H1 (cell line): ENCODE results near the gene CSH1. TPM values are rescaled to one million over a fixed set of nuclear protein-coding genes. Genes with fewer than 3 reads are reported as not detected.

Experiments used
- CTCF ChIA-PET: fragments of 300-600 bp; sonication (Branson Sonifier 250); formaldehyde crosslinking; loops from one replicate; lab custom pipeline; 2021; ENCODE audit not compliant: partially characterized antibody; lab: Charles Lee
- POLR2A ChIA-PET: fragments of 300-600 bp; sonication (Branson Sonifier 250); formaldehyde crosslinking; loops from one replicate; lab custom pipeline; 2021; ENCODE audit warnings: inconsistent platforms; ENCODE audit not compliant: partially characterized antibody; lab: Charles Lee
- DNase-seq, 2 experiments: peaks; one replicate each; pipeline versions ENCODE4 v3.0.0 to v3.0.0-alpha.2; 2010 to 2022; ENCODE audit warnings: low spot score in 2 of 2, low read depth in 1 of 2, mixed read lengths in 1 of 2
- FAIRE-seq: peaks from 2 replicates; lab custom pipeline; 2011; peaks lifted over from hg19 to GRCh38; lab: Jason Lieb, UNC
- H2AFZ ChIP-seq: 2 replicates; pipeline ENCODE4 v1.8.1; 2012; ENCODE audit warnings: low read length, inconsistent platforms
- H2AK5ac ChIP-seq: 2 replicates; pipeline ENCODE4 v1.6.1; 2013; ENCODE audit warnings: low read depth, low read length
- H2BK120ac ChIP-seq: replicated peaks from 2 replicates; pipeline ENCODE3; 2013; ENCODE audit warnings: low read depth, low read length, inconsistent platforms
- H2BK12ac ChIP-seq: 2 replicates; pipeline ENCODE4 v1.6.1; 2013; ENCODE audit warnings: low read depth, low read length
- H2BK15ac ChIP-seq: 2 replicates; pipeline ENCODE4 v1.6.1; 2013; ENCODE audit warnings: low read length
- H2BK20ac ChIP-seq: 2 replicates; pipeline ENCODE4 v1.6.1; 2013; ENCODE audit warnings: low read length
- H2BK5ac ChIP-seq: 2 replicates; pipeline ENCODE4 v1.6.1; 2013; ENCODE audit warnings: low read depth, low read length
- H3K14ac ChIP-seq: 2 replicates; pipeline ENCODE4 v1.6.1; 2013; ENCODE audit warnings: inconsistent platforms; ENCODE audit not compliant: insufficient read length
- H3K18ac ChIP-seq: 2 replicates; pipeline ENCODE4 v1.6.1; 2013; ENCODE audit warnings: low read length; ENCODE audit errors: extremely low read depth
- H3K23ac ChIP-seq: 2 replicates; pipeline ENCODE4 v1.6.1; 2013; ENCODE audit warnings: inconsistent platforms; ENCODE audit not compliant: insufficient read length
- H3K23me2 ChIP-seq: 2 replicates; pipeline ENCODE4 v1.6.1; 2013; ENCODE audit warnings: low read depth, low read length
- H3K27ac ChIP-seq: 2 replicates; pipeline ENCODE4 v1.6.1; 2011; ENCODE audit warnings: low read depth, low read length, inconsistent platforms
- H3K27me3 ChIP-seq, 4 experiments: replicated peaks in 1 of 4; 1 replicate in 1 of 4; 2 replicates in 3 of 4; pipeline versions ENCODE4 v1.6.1 to v1.8.1; 2011 to 2013; ENCODE audit warnings: low read length in 3 of 4, mild to moderate bottlenecking in 3 of 4, inconsistent platforms in 2 of 4, mixed read lengths in 2 of 4, moderate library complexity in 1 of 4; ENCODE audit not compliant: control insufficient read depth in 3 of 4, insufficient read depth in 3 of 4; ENCODE audit errors: extremely low read depth in 1 of 4
- H3K36me3 ChIP-seq, 4 experiments: 2 replicates each; pipeline versions ENCODE4 v1.6.1 to v1.8.1; 2011 to 2013; ENCODE audit warnings: mild to moderate bottlenecking in 4 of 4, low read length in 3 of 4, moderate library complexity in 2 of 4, control low read depth in 1 of 4, inconsistent platforms in 1 of 4; ENCODE audit not compliant: insufficient read depth in 4 of 4, control insufficient read depth in 2 of 4
- H3K4ac ChIP-seq: replicated peaks from 2 replicates; pipeline ENCODE3; 2013; ENCODE audit warnings: low read length, low read depth, mixed read lengths, inconsistent platforms; ENCODE audit not compliant: insufficient read length
- H3K4me1 ChIP-seq, 4 experiments: replicated peaks in 1 of 4; 1 replicate in 1 of 4; 2 replicates in 3 of 4; pipeline versions ENCODE4 v1.6.1 to v1.8.1; 2011 to 2013; ENCODE audit warnings: low read length in 3 of 4, inconsistent platforms in 2 of 4, mixed read lengths in 1 of 4; ENCODE audit not compliant: insufficient read depth in 4 of 4, control insufficient read depth in 3 of 4
- H3K4me2 ChIP-seq, 2 experiments: 2 replicates each; pipeline versions ENCODE4 v1.6.1 to v1.8.1; 2011 to 2013; ENCODE audit warnings: low read depth in 2 of 2, low read length in 2 of 2, control low read depth in 1 of 2, inconsistent platforms in 1 of 2, mild to moderate bottlenecking in 1 of 2; ENCODE audit not compliant: insufficient read depth in 1 of 2
- H3K4me3 ChIP-seq, 4 experiments: fragments of 200-600, 300-600 bp in 1 of 4; sonication (generic), shearing (Covaris generic), sonication (Bioruptor Twin) in 1 of 4; 2 replicates each; pipeline versions ENCODE4 v1.5.1 to v1.8.1; 2011 to 2016; ENCODE audit warnings: low read length in 4 of 4, low read depth in 3 of 4, control low read depth in 2 of 4, inconsistent platforms in 2 of 4, mild to moderate bottlenecking in 2 of 4, mixed read lengths in 1 of 4, moderate library complexity in 1 of 4; ENCODE audit not compliant: insufficient read depth in 2 of 4; ENCODE audit errors: extremely low read depth in 1 of 4
- H3K56ac ChIP-seq: replicated peaks from 2 replicates; pipeline ENCODE3; 2013; ENCODE audit warnings: low read depth, mild to moderate bottlenecking, mixed read lengths, low read length, inconsistent platforms; ENCODE audit not compliant: insufficient read length
- H3K79me1 ChIP-seq: 2 replicates; pipeline ENCODE4 v1.6.1; 2013; ENCODE audit warnings: low read depth, low read length, control low read depth
- H3K79me2 ChIP-seq, 2 experiments: 2 replicates each; pipeline versions ENCODE4 v1.6.1 to v1.8.1; 2012 to 2013; ENCODE audit warnings: low read length in 2 of 2, mild to moderate bottlenecking in 2 of 2, inconsistent platforms in 1 of 2; ENCODE audit not compliant: insufficient read depth in 2 of 2, control insufficient read depth in 1 of 2
- H3K9ac ChIP-seq, 4 experiments: replicated peaks in 1 of 4; 1 replicate in 1 of 4; 2 replicates in 3 of 4; pipeline versions ENCODE4 v1.6.1 to v1.8.1; 2011 to 2013; ENCODE audit warnings: low read depth in 3 of 4, low read length in 3 of 4, control low read depth in 2 of 4, mild to moderate bottlenecking in 2 of 4, moderate library complexity in 2 of 4, inconsistent platforms in 1 of 4; ENCODE audit errors: extremely low read depth in 1 of 4
- H3K9me3 ChIP-seq, 2 experiments: 2 replicates each; pipeline versions ENCODE4 v1.6.1 to v1.8.1; 2012 to 2013; ENCODE audit warnings: mild to moderate bottlenecking in 2 of 2, moderate library complexity in 2 of 2, control low read depth in 1 of 2, inconsistent platforms in 1 of 2, low read depth in 1 of 2, low read length in 1 of 2, mixed read lengths in 1 of 2; ENCODE audit not compliant: insufficient read depth in 2 of 2
- H4K20me1 ChIP-seq, 2 experiments: replicated peaks in 1 of 2; 2 replicates each; pipeline versions ENCODE3 to v1.8.1; 2011 to 2013; ENCODE audit warnings: inconsistent platforms in 2 of 2, low read length in 2 of 2, mild to moderate bottlenecking in 1 of 2; ENCODE audit not compliant: insufficient read depth in 2 of 2, control insufficient read depth in 1 of 2
- H4K5ac ChIP-seq: 2 replicates; pipeline ENCODE4 v1.6.1; 2013; ENCODE audit warnings: low read length, low read depth, mixed read lengths, inconsistent platforms; ENCODE audit not compliant: insufficient read length
- H4K8ac ChIP-seq: 2 replicates; pipeline ENCODE4 v1.8.0; 2013; ENCODE audit warnings: mild to moderate bottlenecking, moderate library complexity, low read length, inconsistent platforms; ENCODE audit not compliant: insufficient read depth; ENCODE audit errors: extremely low read depth
- H4K91ac ChIP-seq: replicated peaks from 2 replicates; pipeline ENCODE3; 2013; ENCODE audit warnings: low read length, mixed read lengths, inconsistent platforms; ENCODE audit not compliant: insufficient read length
- BCL11A ChIP-seq, 2 experiments: IDR thresholded peaks; one replicate each; pipeline ENCODE4 v1.6.1; 2011; ENCODE audit warnings: low read depth in 2 of 2, low read length in 2 of 2, mild to moderate bottlenecking in 2 of 2
- CHD2 ChIP-seq: IDR thresholded peaks from 2 replicates; pipeline ENCODE4 v1.6.1; 2012; ENCODE audit warnings: low read length, improper control_type of control experiment
- POLR2AphosphoS5 ChIP-seq: IDR thresholded peaks from 2 replicates; pipeline ENCODE4 v1.6.1; 2011; ENCODE audit warnings: low read depth, low read length
- SIN3A ChIP-seq, 2 experiments: IDR thresholded peaks in 1 of 2; conservative IDR thresholded peaks in 1 of 2; 2 replicates each; pipeline ENCODE4 v1.6.1; 2011 to 2012; ENCODE audit warnings: low read length in 2 of 2, improper control_type of control experiment in 1 of 2, low read depth in 1 of 2, mild to moderate bottlenecking in 1 of 2
- WGBS, 2 experiments: shearing (Covaris generic) in 1 of 2; methylation state at CpG; one replicate each; pipeline versions ENCODE4 v1.1.6 to v1.1.7; 2013 to 2015; ENCODE audit warnings: low lambda C conversion rate in 2 of 2, mixed read lengths in 2 of 2, inconsistent platforms in 1 of 2, low coverage in 1 of 2, missing lambda C conversion rate in 1 of 2; ENCODE audit not compliant: insufficient replicate concordance in 2 of 2, insufficient coverage in 1 of 2, insufficient read length in 1 of 2; ENCODE audit errors: extremely low coverage in 1 of 2, missing lambda C conversion rate in 1 of 2; 5-methylcytosine and 5-hydroxymethylcytosine counted together
- polyA plus RNA-seq, 7 experiments: library from polyadenylated mRNA; depleted of rRNA in 3 of 7; stranded (reverse) in 5 of 7; unstranded in 2 of 7; fragments of >200 nt in 5 of 7; fragments of 200-250 nt in 2 of 7; gene quantifications; 1 replicate in 5 of 7; 2 replicates in 1 of 7; 4 replicates in 1 of 7; pipeline versions ENCODE4 v1.2.1 to v1.2.3, GENCODE V29; 2011 to 2013; ENCODE audit warnings: missing spikeins in 2 of 7, mixed read lengths in 2 of 7
- total RNA-seq: library from RNA; stranded (reverse); fragmentation: NEBNext Ultra II Directional; extraction: Animal tissue kit (Norgen Biotek cat#: 25700); gene quantifications from 2 replicates; pipeline ENCODE4 v1.2.1, GENCODE V29; 2021
- TF ChIP-seq, protein P1 (sequence below): IDR thresholded peaks from 2 replicates; pipeline ENCODE4 v1.6.1; 2011; ENCODE audit warnings: low read length, improper control_type of control experiment

CSH1 gene
- total and polyA plus RNA-seq, 2 of the 8 experiments (the other 6 are each of a cell fraction or from before 2014, with no cell fraction given) = 0.12 TPM; not detected in 1

DNA sequence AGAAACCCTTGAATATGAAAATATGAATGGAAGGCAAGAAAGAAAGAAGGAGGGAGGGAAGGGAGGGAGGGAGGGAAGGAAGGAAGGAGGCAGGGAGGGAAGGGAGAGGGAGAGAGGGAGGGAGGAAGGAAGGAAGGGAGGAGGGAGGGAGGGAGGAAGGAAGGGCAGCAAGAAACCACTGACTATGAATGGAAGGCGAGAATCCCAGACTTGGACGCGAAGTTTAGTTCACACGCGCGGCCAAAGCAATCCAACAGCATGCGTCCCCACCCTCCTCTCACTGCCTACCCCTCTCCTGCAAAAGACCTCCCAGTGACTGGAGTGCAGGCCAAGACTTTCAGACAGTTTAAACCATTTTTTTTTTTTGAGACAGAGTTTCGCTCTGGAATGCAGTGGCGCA lies 46.0 kb downstream of the CSH1 start:
- Histone ChIP-seq H4K8ac (no peak overlapping the region), H3K4me3 (no peak overlapping the region), H2BK12ac (no peak overlapping the region), H3K18ac (no peak overlapping the region), H3K9ac (no peak overlapping the region), H2BK20ac (no peak overlapping the region), H3K9me3 (peaks cover 4 to 9% of the 10 kb centered on the region in 2 experiments; a peak in 3 of 4 replicates), H2BK15ac (no peak overlapping the region), H3K23me2 (peaks cover 2% of the 10 kb centered on the region), H2BK120ac (no peak overlapping the region), H3K14ac (no peak overlapping the region), H3K27ac (no peak overlapping the region), H3K4ac (no peak overlapping the region), H4K5ac (no peak overlapping the region), H3K79me1 (no peaks in the 10 kb centered on the region), H3K79me2 (no peaks in the 10 kb centered on the region), H2AK5ac (no peak overlapping the region), H3K23ac (no peak overlapping the region), H2BK5ac (no peak overlapping the region), H4K91ac (no peak overlapping the region), H3K27me3 (peaks cover 0 to 26% (median 24%) of the 10 kb centered on the region in 4 experiments; a peak in 6 of 7 replicates), H2AFZ (no peak overlapping the region; the same call in 1 of the 2 replicates), H3K56ac (no peak overlapping the region), H3K4me2 (no peak overlapping the region), H3K4me1 (no peaks in the 10 kb centered on the region), H3K36me3 (no peaks in the 10 kb centered on the region), H4K20me1 (no peaks in the 10 kb centered on the region)
- CTCF ChIA-PET = interaction anchor here (0.7 to 6.1 kb wide), 3 partner anchors 15 to 749 kb away, joined by 3 to 44 read pairs (median 4); no protein-coding TSS in a partner anchor
- POLR2A ChIA-PET = interaction anchor here (1.3 kb wide), 1 partner anchor 8 kb away, joined by 3 read pairs; no protein-coding TSS in a partner anchor
- no peak for DNase-seq
- no peak for FAIRE-seq
- WGBS, 2 experiments = 96% methylated on average over 8 of the region's 9 CpGs; no CpG with 5 or more reads in 1 of the 2 experiments
- TF ChIP-seq SIN3A (conservative IDR thresholded peaks at IDR 0.05 in 1 of 2, IDR thresholded peaks at IDR 0.05 in 1 of 2; ENCODE audit: low read depth in 1 of 2, low read length in 2 of 2) (no peak), CHD2 (no peak), POLR2AphosphoS5 (no peak), BCL11A (IDR thresholded peaks at IDR 0.05; ENCODE audit: low read depth in 2 of 2, low read length in 2 of 2) (no peak)
- TF ChIP-seq, protein P1, sequence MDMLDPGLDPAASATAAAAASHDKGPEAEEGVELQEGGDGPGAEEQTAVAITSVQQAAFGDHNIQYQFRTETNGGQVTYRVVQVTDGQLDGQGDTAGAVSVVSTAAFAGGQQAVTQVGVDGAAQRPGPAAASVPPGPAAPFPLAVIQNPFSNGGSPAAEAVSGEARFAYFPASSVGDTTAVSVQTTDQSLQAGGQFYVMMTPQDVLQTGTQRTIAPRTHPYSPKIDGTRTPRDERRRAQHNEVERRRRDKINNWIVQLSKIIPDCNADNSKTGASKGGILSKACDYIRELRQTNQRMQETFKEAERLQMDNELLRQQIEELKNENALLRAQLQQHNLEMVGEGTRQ = no peak
